IMR-90 (cell line): ENCODE measurements around the gene PRMT2. TPM values are rescaled to one million over a fixed set of nuclear protein-coding genes. Genes with fewer than 3 reads are reported as not detected.

Source experiments
- ATAC-seq: fragments of 200-7000 bp; cut with Tn5 transposase; 2 replicates; pipeline ENCODE4 v1.9.1; 2020; ENCODE audit warnings: low read depth, mild to moderate bottlenecking, moderate library complexity
- Bru-seq: library from RNA; stranded (reverse); fragments of 400-500 nt; gene quantifications from one replicate; lab custom pipeline; 2021; lab: Mats Ljungman, UMichigan
- BruChase-seq, 2 experiments: library from RNA; stranded (reverse); fragments of 400-500 nt; gene quantifications; one replicate each; lab custom pipeline; 2021; lab: Mats Ljungman, UMichigan
- BruUV-seq: library from RNA; stranded (reverse); fragments of 400-500 nt; replicated peaks from 2 replicates; lab custom pipeline; 2021; lab: Mats Ljungman, UMichigan
- CTCF ChIA-PET: fragments of 300-600 bp; formaldehyde crosslinking; extraction: SDS; loops from one replicate; lab custom pipeline; 2021; ENCODE audit warnings: antibody characterized with exemption; lab: Yijun Ruan, JAX
- POLR2A ChIA-PET: fragments of 300-600 bp; sonication (Branson Sonifier 250); formaldehyde crosslinking; loops from one replicate; lab custom pipeline; 2022; ENCODE audit warnings: antibody characterized with exemption; ENCODE audit not compliant: unreplicated experiment; lab: Charles Lee
- DNase-seq: peaks from one replicate; pipeline ENCODE4 v3.0.0; 2013
- H2AFZ ChIP-seq: replicated peaks from 2 replicates; pipeline ENCODE3; 2013; ENCODE audit warnings: low read length, mild to moderate bottlenecking; ENCODE audit not compliant: poor library complexity
- H2AK5ac ChIP-seq: 2 replicates; pipeline ENCODE4 v1.6.1; 2013; ENCODE audit warnings: low read depth, low read length, inconsistent platforms
- H2AK9ac ChIP-seq: replicated peaks from 2 replicates; pipeline ENCODE3; 2013; ENCODE audit warnings: mild to moderate bottlenecking, low read depth, low read length, moderate library complexity; ENCODE audit not compliant: poor library complexity
- H2BK120ac ChIP-seq: 2 replicates; pipeline ENCODE4 v1.6.1; 2013; ENCODE audit warnings: low read depth, low read length, inconsistent platforms
- H2BK15ac ChIP-seq: 3 replicates; pipeline ENCODE4 v1.6.1; 2013; ENCODE audit warnings: low read depth, low read length, inconsistent platforms
- H2BK20ac ChIP-seq: 2 replicates; pipeline ENCODE4 v1.6.1; 2013; ENCODE audit warnings: low read depth, mild to moderate bottlenecking, inconsistent platforms, low read length, moderate library complexity
- H2BK5ac ChIP-seq: 2 replicates; pipeline ENCODE4 v1.6.1; 2013; ENCODE audit warnings: mild to moderate bottlenecking, low read depth, low read length, inconsistent platforms; ENCODE audit not compliant: poor library complexity, severe bottlenecking
- H3K14ac ChIP-seq: replicated peaks from 2 replicates; pipeline ENCODE4 v1.6.1; 2013; ENCODE audit warnings: low read depth, low read length, inconsistent platforms
- H3K18ac ChIP-seq: 2 replicates; pipeline ENCODE4 v1.6.1; 2013; ENCODE audit warnings: low read depth, low read length, control low read depth
- H3K23ac ChIP-seq: 2 replicates; pipeline ENCODE4 v1.6.1; 2013; ENCODE audit warnings: low read depth, low read length, inconsistent platforms
- H3K27ac ChIP-seq: 2 replicates; pipeline ENCODE4 v1.5.1; 2013; ENCODE audit warnings: mild to moderate bottlenecking, control low read depth, low read length; ENCODE audit not compliant: insufficient read depth
- H3K27me3 ChIP-seq: 2 replicates; pipeline ENCODE4 v1.6.1; 2013; ENCODE audit warnings: low read length; ENCODE audit not compliant: control insufficient read depth, insufficient read depth
- H3K36me3 ChIP-seq: 2 replicates; pipeline ENCODE4 v1.6.1; 2013; ENCODE audit warnings: low read length, mixed read lengths; ENCODE audit not compliant: control insufficient read depth, insufficient read depth
- H3K4ac ChIP-seq: 2 replicates; pipeline ENCODE4 v1.6.1; 2013; ENCODE audit warnings: low read depth, low read length, inconsistent platforms
- H3K4me1 ChIP-seq: 2 replicates; pipeline ENCODE4 v1.6.1; 2013; ENCODE audit warnings: low read length, mixed read lengths; ENCODE audit not compliant: control insufficient read depth, insufficient read depth
- H3K4me2 ChIP-seq: 2 replicates; pipeline ENCODE4 v1.6.1; 2013; ENCODE audit warnings: low read depth, mild to moderate bottlenecking, control low read depth, low read length, moderate library complexity
- H3K4me3 ChIP-seq: 2 replicates; pipeline ENCODE4 v1.5.1; 2013; ENCODE audit warnings: low read depth, mild to moderate bottlenecking, control low read depth, low read length, moderate library complexity; ENCODE audit not compliant: insufficient read depth
- H3K56ac ChIP-seq: 2 replicates; pipeline ENCODE4 v1.6.1; 2013; ENCODE audit warnings: low read length, inconsistent platforms; ENCODE audit not compliant: insufficient read depth; ENCODE audit errors: extremely low read depth
- H3K79me1 ChIP-seq, 2 experiments: 2 replicates each; pipeline ENCODE4 v1.6.1; 2013; ENCODE audit warnings: low read length in 2 of 2, inconsistent platforms in 1 of 2, low read depth in 1 of 2
- H3K9ac ChIP-seq: 2 replicates; pipeline ENCODE4 v1.6.1; 2013; ENCODE audit warnings: low read depth, low read length, control low read depth
- H3K9me1 ChIP-seq: 2 replicates; pipeline ENCODE4 v1.6.1; 2013; ENCODE audit warnings: low read length, inconsistent platforms; ENCODE audit not compliant: insufficient read depth
- H3K9me3 ChIP-seq: 2 replicates; pipeline ENCODE4 v1.6.1; 2013; ENCODE audit warnings: low read length; ENCODE audit not compliant: control insufficient read depth, insufficient read depth
- H4K20me1 ChIP-seq: 2 replicates; pipeline ENCODE4 v1.6.1; 2013; ENCODE audit warnings: low read length, inconsistent platforms; ENCODE audit not compliant: insufficient read depth
- H4K5ac ChIP-seq: 2 replicates; pipeline ENCODE4 v1.6.1; 2013; ENCODE audit warnings: mild to moderate bottlenecking, low read depth, low read length, control low read depth
- H4K8ac ChIP-seq, 2 experiments: 2 replicates each; pipeline ENCODE4 v1.6.1; 2013; ENCODE audit warnings: low read depth in 2 of 2, low read length in 2 of 2, control low read depth in 1 of 2, inconsistent platforms in 1 of 2
- H4K91ac ChIP-seq: 2 replicates; pipeline ENCODE4 v1.6.1; 2013; ENCODE audit warnings: low read depth, low read length, inconsistent platforms; ENCODE audit not compliant: insufficient read depth
- CEBPB ChIP-seq: IDR thresholded peaks from 2 replicates; pipeline ENCODE4 v1.6.1; 2012; ENCODE audit warnings: low read depth, low read length, improper control_type of control experiment
- CHD1 ChIP-seq: IDR thresholded peaks from 2 replicates; pipeline ENCODE4 v1.6.1; 2012; ENCODE audit warnings: low read depth, low read length, improper control_type of control experiment
- FOS ChIP-seq: fragments of 150-350 bp; IDR thresholded peaks from 2 replicates; pipeline ENCODE4 v1.6.1; 2016; ENCODE audit warnings: low read depth, low read length
- MAFK ChIP-seq: IDR thresholded peaks from 2 replicates; pipeline ENCODE4 v1.6.1; 2012; ENCODE audit warnings: low read depth, low read length, improper control_type of control experiment
- MAZ ChIP-seq: IDR thresholded peaks from 2 replicates; pipeline ENCODE4 v1.6.1; 2012; ENCODE audit warnings: low read depth, mild to moderate bottlenecking, low read length, improper control_type of control experiment, moderate library complexity, borderline replicate concordance
- MXI1 ChIP-seq: IDR thresholded peaks from 2 replicates; pipeline ENCODE4 v1.6.1; 2012; ENCODE audit warnings: low read depth, mild to moderate bottlenecking, low read length, moderate library complexity, borderline replicate concordance
- NFE2L2 ChIP-seq: fragments of 150-350 bp; IDR thresholded peaks from 2 replicates; pipeline ENCODE4 v1.6.1; 2016; ENCODE audit warnings: low read depth, mild to moderate bottlenecking, low read length
- POLR2A ChIP-seq: IDR thresholded peaks from 2 replicates; pipeline ENCODE4 v1.6.1; 2012; ENCODE audit warnings: mild to moderate bottlenecking, low read depth, low read length
- RFX5 ChIP-seq: IDR thresholded peaks from 2 replicates; pipeline ENCODE4 v1.8.0; 2012; ENCODE audit warnings: low read depth, mild to moderate bottlenecking, low read length, moderate library complexity
- SMC3 ChIP-seq: fragments of 150-350 bp; IDR thresholded peaks from 2 replicates; pipeline ENCODE4 v1.6.1; 2016; ENCODE audit warnings: low read depth, mild to moderate bottlenecking, antibody characterized with exemption, low read length, moderate library complexity
- WGBS, 2 experiments: methylation state at CpG; one replicate each; pipeline versions ENCODE4 v1.1.5 to v1.1.7; 2013; ENCODE audit warnings: missing lambda C conversion rate in 2 of 2; ENCODE audit not compliant: insufficient read length in 1 of 2; ENCODE audit errors: extremely low coverage in 2 of 2; 5-methylcytosine and 5-hydroxymethylcytosine counted together
- dilution Hi-C: fragments of 300-500 bp; cut with HindIII; formaldehyde crosslinking; loops from one replicate; pipeline ENCODE4 v1.14.3; 2018; ENCODE audit warnings: low sequenced_read_pairs; ENCODE audit not compliant: unreplicated experiment
- in situ Hi-C: fragments of 300-500 bp; cut with MboI; formaldehyde crosslinking; loops from 3 replicates; pipeline ENCODE4 v1.14.3; 2019; ENCODE audit warnings: low sequenced_read_pairs, inconsistent platforms, mixed read lengths
- intact Hi-C: fragments of 100-400 bp; cut with micrococcal nuclease; formaldehyde crosslinking; loops from 2 replicates; pipeline ENCODE4 v1.10.0; 2022
- long read RNA-seq: library from polyadenylated mRNA; unstranded; transcript quantifications from one replicate; pipeline ENCODE4 v2.0.0, GENCODE V29; 2021; ENCODE audit not compliant: unreplicated experiment
- polyA plus RNA-seq, 3 experiments: library from polyadenylated mRNA; depleted of rRNA; stranded (reverse); fragments of >200 nt; gene quantifications; 2 replicates each; pipeline ENCODE4 v1.2.3, GENCODE V29; 2012; ENCODE audit warnings: low replicate concordance in 1 of 3
- total RNA-seq: library from RNA; depleted of rRNA; stranded (reverse); fragments of >200 nt; gene quantifications from 2 replicates; pipeline ENCODE4 v1.2.3, GENCODE V29; 2012; rRNA removed
- TF ChIP-seq, protein P1 (sequence below): fragments of 150-350 bp; IDR thresholded peaks from 2 replicates; pipeline ENCODE4 v1.6.1; 2017; ENCODE audit warnings: mild to moderate bottlenecking, antibody characterized with exemption, low read length, low read depth

PRMT2 gene
- total RNA-seq, result 126 and 127 TPM in 2 replicates
- polyA plus RNA-seq (2012; rRNA removed), result 159 and 162 TPM in 2 replicates
- 169 and 183 TPM in 2 replicates for polyA plus RNA-seq (2012; cell fraction: cytosol; rRNA removed)
- polyA plus RNA-seq (2012; cell fraction: nucleus; rRNA removed; ENCODE audit: low replicate concordance), result 159 and 168 TPM in 2 replicates
- Bru-seq, nascent RNA, result percentile 87 among the genes with signal in this experiment
- BruChase-seq, experiment 1, labeled RNA remaining after a 6-hour chase, result percentile 91 among the genes with signal in this experiment
- BruChase-seq, experiment 2, labeled RNA remaining after a 2-hour chase, result percentile 94 among the genes with signal in this experiment
- long read RNA-seq, transcript PRMT2-203 (12 exons, 2,688 nt), result minor isoform, 39 of 293 reads
- long read RNA-seq, transcript PRMT2-201 (7 exons, 1,011 nt), result minor isoform, 5 of 293 reads
- long read RNA-seq, transcript PRMT2-206 (11 exons, 2,131 nt), result major isoform, 59 of 293 reads
- long read RNA-seq, transcript PRMT2-204 (6 exons, 954 nt), result minor isoform, 18 of 293 reads
- long read RNA-seq, partial matches to known transcripts, result 133 of 293 reads
- long read RNA-seq, other reads (novel, unspliced or antisense), result 37 of 293 reads

DNA sequence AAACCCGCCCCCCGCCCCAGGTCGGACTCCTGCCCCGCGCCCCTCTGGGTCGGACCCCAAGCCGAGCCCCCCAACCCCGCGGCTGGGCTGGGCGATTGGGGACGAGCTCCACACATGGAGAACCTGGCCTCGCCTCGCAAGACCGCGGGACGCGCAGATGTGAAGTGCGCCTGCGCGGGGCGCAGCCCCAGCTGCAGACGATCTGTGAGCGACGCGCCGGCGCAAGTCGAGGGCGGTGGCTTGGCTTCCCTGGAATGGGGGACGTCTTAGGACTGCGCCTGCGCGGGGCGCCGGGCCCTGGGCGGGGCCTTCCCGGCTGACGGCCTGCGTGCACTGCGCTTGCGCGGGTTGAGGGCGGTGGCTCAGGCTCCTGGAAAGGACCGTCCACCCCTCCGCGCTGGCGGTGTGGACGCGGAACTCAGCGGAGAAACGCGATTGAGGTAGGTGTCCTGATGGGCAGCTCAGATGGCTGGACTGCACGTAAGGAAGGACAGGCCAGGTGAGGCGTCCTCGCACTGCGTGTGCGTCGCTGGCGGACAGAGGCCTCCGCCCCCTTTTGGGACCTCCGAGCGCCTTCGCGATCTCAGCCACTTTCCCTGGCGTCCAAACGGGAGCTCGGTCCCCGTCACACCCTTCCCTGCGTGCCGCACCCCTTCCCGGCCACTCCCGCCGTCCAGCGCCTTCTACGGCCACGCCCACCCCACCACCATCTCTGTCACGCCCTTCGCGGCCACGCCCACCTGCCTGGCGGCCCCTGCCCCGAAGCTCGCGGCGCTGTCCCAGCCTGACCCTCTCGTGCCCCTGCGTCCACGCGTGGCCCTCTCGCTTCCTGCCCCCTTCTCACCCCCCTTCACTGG lies at the start of gene PRMT2:
Gene PRMT2 (plus strand): TSS at position 351 of the 857 bp plus-strand sequence. CDS start 1,278 bp downstream, outside the sequence.
- Histone ChIP-seq H2AK5ac (peak within 1 kb of the TSS; percentile 100), H2BK5ac (peak within 1 kb of the TSS; percentile 96), H2BK120ac (peak within 1 kb of the TSS; percentile 59), H3K14ac (peak within 1 kb of the TSS; percentile 100), H2BK15ac (peak within 1 kb of the TSS; percentile 76; the same call in 1 of the 3 replicates), H3K79me1 (peaks cover 5 to 31% of the 10 kb centered on the region in 2 experiments; a peak in 3 of 4 replicates), H3K27ac (peak within 1 kb of the TSS; percentile 98), H3K4me3 (peak within 1 kb of the TSS; percentile 90), H3K9ac (peak within 1 kb of the TSS; percentile 99), H3K4ac (peak within 1 kb of the TSS; percentile 99), H3K36me3 (peaks cover 3% of the 10 kb centered on the region), H2BK20ac (0 out of 2 replicates have a peak within 1 kb of the TSS, but pooled peaks have one; percentile 20), H2AFZ (peak within 1 kb of the TSS; percentile 98), H3K9me1 (peaks cover 6% of the 10 kb centered on the region; the same call in 1 of the 2 replicates), H2AK9ac (peak within 1 kb of the TSS; percentile 100), H3K27me3 (no peaks in the 10 kb centered on the region), H3K4me1 (peaks cover 4% of the 10 kb centered on the region), H4K5ac (peak within 1 kb of the TSS; percentile 97), H4K20me1 (peaks cover 27% of the 10 kb centered on the region), H3K9me3 (no peaks in the 10 kb centered on the region), H3K18ac (peak within 1 kb of the TSS; percentile 93), H4K91ac (peak within 1 kb of the TSS; percentile 100), H4K8ac (peak within 1 kb of the TSS; percentile 98 to 100), H3K4me2 (peak within 1 kb of the TSS; percentile 84), H3K56ac (peak within 1 kb of the TSS; percentile 97), H3K23ac (peak within 1 kb of the TSS; percentile 97)
- peak; percentile 93 for ATAC-seq
- ChIA-PET POLR2A (interaction anchor here (1.0 kb wide), 1 partner anchor 18 kb away, joined by 3 read pairs; no protein-coding TSS in a partner anchor), CTCF (interaction anchor here (0.6 kb wide), 1 partner anchor 357 kb away, joined by 5 read pairs; no protein-coding TSS in a partner anchor)
- in situ Hi-C loops (no loop called here), dilution Hi-C loops (no loop called here), intact Hi-C loops (no loop called here)
- WGBS, 2 experiments, result 1% methylated on average over 60 of the region's 90 CpGs; no CpG with 5 or more reads in 1 of the 2 experiments
- BruUV-seq, result no TSS peak
- DNase-seq, result peak; percentile 96
- TF ChIP-seq MAFK (no peak), RFX5 (no peak), CHD1 (no peak), FOS (no peak; the same call in 1 of the 2 replicates), SMC3 (no peak), POLR2A (peak; percentile 77), CEBPB (no peak), MXI1 (peak; percentile 92; the same call in 1 of the 2 replicates), NFE2L2 (no peak), MAZ (peak; percentile 23; the same call in 1 of the 2 replicates)
- TF ChIP-seq, protein P1, sequence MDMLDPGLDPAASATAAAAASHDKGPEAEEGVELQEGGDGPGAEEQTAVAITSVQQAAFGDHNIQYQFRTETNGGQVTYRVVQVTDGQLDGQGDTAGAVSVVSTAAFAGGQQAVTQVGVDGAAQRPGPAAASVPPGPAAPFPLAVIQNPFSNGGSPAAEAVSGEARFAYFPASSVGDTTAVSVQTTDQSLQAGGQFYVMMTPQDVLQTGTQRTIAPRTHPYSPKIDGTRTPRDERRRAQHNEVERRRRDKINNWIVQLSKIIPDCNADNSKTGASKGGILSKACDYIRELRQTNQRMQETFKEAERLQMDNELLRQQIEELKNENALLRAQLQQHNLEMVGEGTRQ, result 0 out of 2 replicates have a peak, but pooled peaks have one; percentile 4
